Measurements from ENCODE around the gene KDM5B. TPM values are rescaled to one million over a fixed set of nuclear protein-coding genes. Genes with fewer than 3 reads are reported as not detected.

Gene KDM5B
- total RNA-seq, 4 donors from 2014 or later: 74.2 to 113 (median 89.2) TPM

DNA sequence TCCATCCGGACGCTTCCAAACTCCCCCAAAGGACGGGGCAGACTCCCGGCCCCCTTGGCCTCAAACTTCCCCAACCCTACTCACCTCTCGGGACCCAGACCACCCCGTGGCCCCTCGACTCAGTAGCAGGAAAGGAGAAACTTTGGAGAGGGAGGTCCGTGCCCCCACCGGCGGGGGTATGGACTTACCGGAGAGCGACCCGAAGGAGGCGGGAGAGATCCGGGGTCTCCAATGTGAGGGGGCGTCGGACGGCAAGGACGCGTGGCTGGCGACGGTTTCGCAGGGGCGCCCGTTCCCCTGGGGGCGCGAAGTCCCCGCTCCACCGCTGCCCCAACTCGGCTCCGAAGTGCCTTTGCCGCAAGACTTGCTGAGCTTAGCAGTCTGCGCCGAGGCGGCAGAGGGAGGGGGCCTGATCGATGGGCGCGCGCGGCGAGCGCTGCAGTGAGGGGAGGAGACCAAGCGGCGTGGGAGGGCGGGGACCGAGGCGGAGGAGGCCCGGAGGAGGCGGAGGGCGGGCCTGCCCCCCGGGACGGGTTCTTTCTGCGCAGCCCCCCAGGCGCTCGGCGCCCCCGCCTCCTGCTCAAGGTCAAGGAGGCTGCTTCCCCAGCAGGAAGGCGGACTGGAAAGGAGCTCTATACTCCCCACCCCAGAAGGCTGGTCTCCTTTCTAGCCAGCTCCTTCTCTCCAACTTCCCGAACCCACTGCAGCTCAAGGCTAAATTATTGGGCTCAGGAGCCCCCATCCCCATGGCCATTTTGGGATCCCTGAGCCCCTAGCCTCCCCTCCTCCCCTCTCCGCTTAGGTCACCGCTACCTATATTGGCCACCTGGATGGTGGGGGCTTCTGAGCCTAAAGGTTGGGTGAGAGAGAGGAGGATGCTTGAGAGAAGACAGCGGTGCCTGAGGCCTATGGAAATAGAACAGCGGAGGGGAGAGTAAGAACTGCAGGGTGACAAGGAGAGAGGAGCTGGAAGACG lies 97.9 kb downstream of the KDM5B start, which contains the start of gene SYT2:
Gene SYT2, minus strand, starts transcription at position 385 of the 976 bp plus-strand sequence. CDS start 104,682 bp downstream, outside the sequence.
- DNase-seq (ENCODE audit: low spot score in 2 of 2): peak in 1 of 2 donors; percentile 82
- H3K4me3 ChIP-seq (ENCODE audit: low read depth, poor library complexity, severe bottlenecking): no peak within 1 kb of the TSS
- intact Hi-C loops (cut with DNase I; ENCODE audit: low total_unique reads): loop anchor here (10.0 kb wide), 1 partner anchor 526 kb away; no protein-coding TSS in a partner anchor
- WGBS, 2 donors: 7% methylated on average over 37 to 53 of the region's 64 CpGs
- TF ChIP-seq CTCF (IDR thresholded peaks at IDR 0.05): no peak
- TF ChIP-seq POLR2A (IDR thresholded peaks at IDR 0.05): no peak

DNA sequence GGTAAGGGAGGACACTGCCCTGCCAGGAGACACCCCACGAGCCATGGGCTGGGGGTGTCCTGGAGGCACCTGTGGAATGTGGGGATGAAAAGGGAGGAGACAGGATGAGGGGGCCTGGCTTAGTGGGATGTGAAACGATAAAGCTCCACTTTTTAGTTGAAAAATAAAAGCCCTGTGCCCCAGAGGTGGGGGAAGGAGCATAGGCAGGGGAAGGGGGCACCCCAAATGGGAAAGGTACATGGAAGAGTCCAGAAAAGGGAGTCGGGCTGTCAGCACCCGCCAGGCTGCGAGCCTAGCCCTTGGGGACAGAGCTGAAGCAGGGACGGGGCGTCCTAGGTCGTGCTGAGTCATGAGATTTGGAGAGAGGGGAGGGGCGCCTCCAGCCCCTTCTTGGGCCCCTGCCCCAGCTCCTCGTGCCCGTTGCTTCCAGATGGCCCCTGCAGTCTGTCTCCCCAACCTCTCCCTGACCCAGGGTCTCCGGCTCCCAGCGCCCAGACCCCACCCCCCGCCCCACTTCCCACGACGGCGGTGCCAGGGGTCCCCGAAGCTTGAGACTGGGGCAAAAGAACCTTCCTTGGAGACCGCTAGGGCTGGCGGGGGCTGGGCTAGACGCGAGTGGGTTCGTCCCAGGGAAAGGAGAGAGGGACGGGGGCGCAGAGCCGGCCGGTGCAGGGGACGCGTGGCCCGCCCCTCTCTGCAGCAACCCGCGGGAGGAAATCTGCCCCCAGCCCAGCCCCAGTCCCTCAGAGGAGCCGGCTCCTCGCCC lies 98.8 kb downstream of the KDM5B start:
- TF ChIP-seq CTCF (IDR thresholded peaks at IDR 0.05) (no peak), POLR2A (IDR thresholded peaks at IDR 0.05) (no peak)
- intact Hi-C loops (cut with DNase I; ENCODE audit: low total_unique reads): loop anchor here (10.0 kb wide), 1 partner anchor 525 kb away; no protein-coding TSS in a partner anchor
- peak in 1 of 2 donors; percentile 68 for DNase-seq (ENCODE audit: low spot score in 2 of 2)
- no peak overlapping the region for H3K4me3 ChIP-seq (ENCODE audit: low read depth, poor library complexity, severe bottlenecking)
- WGBS, 2 donors: 1 to 4% methylated on average over 14 to 18 of the region's 34 CpGs

- intact Hi-C loops (cut with DNase I; ENCODE audit: low total_unique reads): no loop called here
- no peak overlapping the region for H3K4me3 ChIP-seq (ENCODE audit: low read depth, poor library complexity, severe bottlenecking)
- peak in 1 of 2 donors; percentile 76 for DNase-seq (ENCODE audit: low spot score in 2 of 2)
- WGBS, 2 donors: 45 to 46% methylated on average over 12 of the region's 12 CpGs
- no peak for TF ChIP-seq CTCF (IDR thresholded peaks at IDR 0.05)
- TF ChIP-seq POLR2A (IDR thresholded peaks at IDR 0.05): no peak
Observed at GRCh38 chr1:202708456-202709275, 99.6 kb downstream of the KDM5B start.

DNA sequence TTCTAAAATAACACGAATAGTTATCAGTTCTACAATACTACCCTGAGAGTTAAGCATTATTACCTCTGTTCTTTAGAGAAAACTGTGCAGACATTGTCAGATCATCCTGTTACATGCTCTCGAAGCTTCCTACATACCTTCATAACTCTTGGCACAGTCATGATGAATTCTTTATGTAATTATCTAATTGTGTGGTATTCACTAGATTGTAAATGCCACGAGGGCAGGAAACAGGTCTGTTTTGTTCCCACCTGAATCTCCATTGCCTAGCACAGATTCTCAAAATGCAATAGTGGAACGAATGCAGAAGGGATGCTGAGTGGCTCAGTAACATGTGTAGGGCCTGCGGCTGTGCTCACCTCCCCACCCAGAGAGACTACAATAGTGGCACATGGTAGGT lies 101.4 kb downstream of the KDM5B start:
- DNase-seq (ENCODE audit: low spot score in 2 of 2): no peak
- H3K4me3 ChIP-seq (ENCODE audit: low read depth, poor library complexity, severe bottlenecking): no peak overlapping the region
- TF ChIP-seq POLR2A (IDR thresholded peaks at IDR 0.05) (no peak), CTCF (IDR thresholded peaks at IDR 0.05) (no peak)
- 64 to 68% methylated on average over 5 of the region's 5 CpGs for WGBS, 2 donors
- intact Hi-C loops (cut with DNase I; ENCODE audit: low total_unique reads): no loop called here

GRCh38 chr1:202704601-202705000 lies 103.6 kb downstream of the KDM5B start:
- intact Hi-C loops (cut with DNase I; ENCODE audit: low total_unique reads): no loop called here
- 56 to 62% methylated on average over 4 of the region's 4 CpGs for WGBS, 2 donors
- TF ChIP-seq CTCF (IDR thresholded peaks at IDR 0.05): no peak
- TF ChIP-seq POLR2A (IDR thresholded peaks at IDR 0.05): no peak
- DNase-seq (ENCODE audit: low spot score in 2 of 2): no peak
- H3K4me3 ChIP-seq (ENCODE audit: low read depth, poor library complexity, severe bottlenecking): no peak overlapping the region
